ENCODE results near the gene ZNF554.

DNA sequence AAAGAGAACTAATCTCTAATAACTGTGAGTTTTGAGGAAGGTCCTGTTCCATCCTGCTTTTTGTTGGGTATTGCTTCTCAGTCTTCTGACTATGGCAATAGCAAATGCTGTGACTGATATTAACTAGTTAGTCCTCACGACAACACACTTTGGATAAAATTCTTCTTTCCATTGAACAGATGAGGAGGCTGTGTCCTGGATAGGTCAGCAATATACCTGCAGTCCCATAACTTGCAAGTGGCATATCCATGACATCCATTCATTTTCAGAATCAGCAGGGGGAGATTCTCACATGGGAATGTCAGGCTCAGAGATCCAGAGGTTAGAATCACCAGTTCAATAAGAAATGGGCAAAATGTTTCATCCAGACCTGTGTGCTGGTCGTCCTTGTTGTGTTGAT lies 7.4 kb downstream of the ZNF554 start:
- TF ChIP-seq CTCF (IDR thresholded peaks at IDR 0.05; ENCODE audit: poor library complexity) (no peak), EZH2 (IDR thresholded peaks at IDR 0.05; ENCODE audit: borderline replicate concordance) (no peak), EZH2phosphoT487 (IDR thresholded peaks at IDR 0.05; ENCODE audit: low read depth, severe bottlenecking, unreplicated experiment) (no peak)

All from hepatocyte (in vitro differentiated cells).